Measurements from ENCODE around the gene ASF1B. TPM values are rescaled to one million over a fixed set of nuclear protein-coding genes. Genes with fewer than 3 reads are reported as not detected.

ASF1B gene
- total RNA-seq, 1 donor from 2014 or later = 2.8 TPM

GRCh38 chr19:14088634-14089411 lies 47.6 kb downstream of the ASF1B start:
- no peak for DNase-seq (ENCODE audit: low spot score)
- Mint-ChIP-seq H3K27me3 (ENCODE audit: low read depth) (no peaks in the 10 kb centered on the region), H3K4me1 (ENCODE audit: low read depth) (peaks cover 19% of the 10 kb centered on the region), H3K36me3 (ENCODE audit: low read depth) (peaks cover 10% of the 10 kb centered on the region), H3K4me3 (ENCODE audit: unreplicated experiment) (peak overlapping the region; percentile 63), H3K27ac (ENCODE audit: unreplicated experiment) (no peak overlapping the region), H3K9me3 (ENCODE audit: low read depth) (peaks cover 8% of the 10 kb centered on the region)
- no peak for TF ChIP-seq CTCF (IDR thresholded peaks at IDR 0.05)

GRCh38 chr19:14086098-14086497 lies 50.3 kb downstream of the ASF1B start:
- Mint-ChIP-seq H3K4me3 (ENCODE audit: unreplicated experiment) (no peak overlapping the region), H3K9me3 (ENCODE audit: low read depth) (no peaks in the 10 kb centered on the region)

GRCh38 chr19:14085309-14085995 lies 50.9 kb downstream of the ASF1B start, which contains the start of gene C19orf67:
C19orf67 (minus strand) TSS chr19:14085783; CDS start chr19:14085627, 156 bp downstream.
- TF ChIP-seq CTCF (IDR thresholded peaks at IDR 0.05) = no peak
- no peak within 1 kb of the TSS for H3K27ac Mint-ChIP-seq (ENCODE audit: unreplicated experiment)
- no peak for DNase-seq (ENCODE audit: low spot score)
- peaks cover 26% of the 10 kb centered on the region for H3K4me1 Mint-ChIP-seq (ENCODE audit: low read depth)
- no peak within 1 kb of the TSS for H3K4me3 Mint-ChIP-seq (ENCODE audit: unreplicated experiment)
- H3K36me3 Mint-ChIP-seq (ENCODE audit: low read depth) = peaks cover 10% of the 10 kb centered on the region
- no peaks in the 10 kb centered on the region for H3K27me3 Mint-ChIP-seq (ENCODE audit: low read depth)
- H3K9me3 Mint-ChIP-seq (ENCODE audit: low read depth) = no peaks in the 10 kb centered on the region

More at GRCh38 chr19:14086098-14086497, 50.3 kb downstream of the ASF1B start:
- no peak overlapping the region for H3K27ac Mint-ChIP-seq (ENCODE audit: unreplicated experiment)
- no peak for DNase-seq (ENCODE audit: low spot score)
- peaks cover 20% of the 10 kb centered on the region for H3K4me1 Mint-ChIP-seq (ENCODE audit: low read depth)
- no peaks in the 10 kb centered on the region for H3K27me3 Mint-ChIP-seq (ENCODE audit: low read depth)
- TF ChIP-seq CTCF (IDR thresholded peaks at IDR 0.05) = no peak
- H3K36me3 Mint-ChIP-seq (ENCODE audit: low read depth) = peaks cover 10% of the 10 kb centered on the region

- no peaks in the 10 kb centered on the region for H3K27me3 Mint-ChIP-seq (ENCODE audit: low read depth)
- H3K4me1 Mint-ChIP-seq (ENCODE audit: low read depth) = peaks cover 22% of the 10 kb centered on the region
- no peak for TF ChIP-seq CTCF (IDR thresholded peaks at IDR 0.05)
- H3K4me3 Mint-ChIP-seq (ENCODE audit: unreplicated experiment) = peak overlapping the region; percentile 96
- H3K27ac Mint-ChIP-seq (ENCODE audit: unreplicated experiment) = peak overlapping the region; percentile 20
- no peak for DNase-seq (ENCODE audit: low spot score)
- H3K9me3 Mint-ChIP-seq (ENCODE audit: low read depth) = no peaks in the 10 kb centered on the region
- H3K36me3 Mint-ChIP-seq (ENCODE audit: low read depth) = peaks cover 2% of the 10 kb centered on the region
These were observed 53.8 kb downstream of the ASF1B start for GRCh38 chr19:14082675-14082960.

- TF ChIP-seq CTCF (IDR thresholded peaks at IDR 0.05) = peak; percentile 22
- H3K4me1 Mint-ChIP-seq (ENCODE audit: low read depth) = peaks cover 22% of the 10 kb centered on the region
- peaks cover 2% of the 10 kb centered on the region for H3K36me3 Mint-ChIP-seq (ENCODE audit: low read depth)
- H3K27me3 Mint-ChIP-seq (ENCODE audit: low read depth) = no peaks in the 10 kb centered on the region
- H3K4me3 Mint-ChIP-seq (ENCODE audit: unreplicated experiment) = peak overlapping the region; percentile 96
- H3K27ac Mint-ChIP-seq (ENCODE audit: unreplicated experiment) = peak overlapping the region; percentile 94
- H3K9me3 Mint-ChIP-seq (ENCODE audit: low read depth) = no peaks in the 10 kb centered on the region
- DNase-seq (ENCODE audit: low spot score) = no peak
These were observed 54.4 kb downstream of the ASF1B start for GRCh38 chr19:14081797-14082674.
